ENCODE results near the gene PTPRS. TPM values are rescaled to one million over a fixed set of nuclear protein-coding genes. Genes with fewer than 3 reads are reported as not detected.
A peak's percentile ranks its signal among the peaks of the same experiment; 100 is the strongest.

The PTPRS gene
- total RNA-seq, 1 donor from 2014 or later = 241 TPM

- H3K27ac Mint-ChIP-seq = peak overlapping the region; percentile 27
- H3K36me3 Mint-ChIP-seq = no peaks in the 10 kb centered on the region
- H3K27me3 Mint-ChIP-seq (ENCODE audit: low read depth) = peaks cover 24% of the 10 kb centered on the region
Observed at GRCh38 chr19:5352229-5352763, 11.7 kb upstream of the PTPRS start.

GRCh38 chr19:5351731-5352228 lies 11.2 kb upstream of the PTPRS start:
- H3K27me3 Mint-ChIP-seq (ENCODE audit: low read depth) = peaks cover 23% of the 10 kb centered on the region
- DNase-seq (ENCODE audit: low spot score in 2 of 2, unreplicated experiment in 2 of 2) = no peak
- no peaks in the 10 kb centered on the region for H3K36me3 Mint-ChIP-seq
- no peak overlapping the region for H3K4me3 Mint-ChIP-seq
- H3K27ac Mint-ChIP-seq = no peak overlapping the region
- peaks cover 6% of the 10 kb centered on the region for H3K9me3 Mint-ChIP-seq
- TF ChIP-seq CTCF (IDR thresholded peaks at IDR 0.05; ENCODE audit: unreplicated experiment) = no peak
- peaks cover 2% of the 10 kb centered on the region for H3K4me1 Mint-ChIP-seq

More at GRCh38 chr19:5352229-5352763, 11.7 kb upstream of the PTPRS start:
- peaks cover 2% of the 10 kb centered on the region for H3K4me1 Mint-ChIP-seq
- H3K4me3 Mint-ChIP-seq = no peak overlapping the region
- TF ChIP-seq CTCF (IDR thresholded peaks at IDR 0.05; ENCODE audit: unreplicated experiment) = no peak
- DNase-seq (ENCODE audit: low spot score in 2 of 2, unreplicated experiment in 2 of 2) = no peak
- H3K9me3 Mint-ChIP-seq = peaks cover 5% of the 10 kb centered on the region

- no peak for DNase-seq (ENCODE audit: low spot score in 2 of 2, unreplicated experiment in 2 of 2)
- Mint-ChIP-seq H3K36me3 (no peaks in the 10 kb centered on the region), H3K27ac (no peak overlapping the region), H3K4me3 (no peak overlapping the region), H3K27me3 (ENCODE audit: low read depth) (peaks cover 21% of the 10 kb centered on the region), H3K4me1 (peaks cover 10% of the 10 kb centered on the region), H3K9me3 (peaks cover 6% of the 10 kb centered on the region)
- TF ChIP-seq CTCF (IDR thresholded peaks at IDR 0.05; ENCODE audit: unreplicated experiment) = no peak
Observed at GRCh38 chr19:5349041-5349440, 8.4 kb upstream of the PTPRS start.

GRCh38 chr19:5345895-5346386 lies 5.3 kb upstream of the PTPRS start:
- peaks cover 6% of the 10 kb centered on the region for H3K9me3 Mint-ChIP-seq
- peaks cover 31% of the 10 kb centered on the region for H3K27me3 Mint-ChIP-seq (ENCODE audit: low read depth)
- H3K4me3 Mint-ChIP-seq = no peak overlapping the region
- no peak for DNase-seq (ENCODE audit: low spot score in 2 of 2, unreplicated experiment in 2 of 2)
- no peak overlapping the region for H3K27ac Mint-ChIP-seq
- H3K4me1 Mint-ChIP-seq = peaks cover 11% of the 10 kb centered on the region
- H3K36me3 Mint-ChIP-seq = no peaks in the 10 kb centered on the region
- TF ChIP-seq CTCF (IDR thresholded peaks at IDR 0.05; ENCODE audit: unreplicated experiment) = no peak

- Mint-ChIP-seq H3K27ac (no peak overlapping the region), H3K4me1 (peaks cover 16% of the 10 kb centered on the region), H3K9me3 (peaks cover 6% of the 10 kb centered on the region), H3K4me3 (no peak overlapping the region), H3K36me3 (no peaks in the 10 kb centered on the region), H3K27me3 (ENCODE audit: low read depth) (peaks cover 37% of the 10 kb centered on the region)
- TF ChIP-seq CTCF (IDR thresholded peaks at IDR 0.05; ENCODE audit: unreplicated experiment) = no peak
- DNase-seq (ENCODE audit: low spot score in 2 of 2, unreplicated experiment in 2 of 2) = no peak
Observed at GRCh38 chr19:5343848-5344247, 3.2 kb upstream of the PTPRS start.
